Neural crest cell (in vitro differentiated cells): ENCODE measurements around the gene CMIP. TPM values are rescaled to one million over a fixed set of nuclear protein-coding genes. Genes with fewer than 3 reads are reported as not detected.
A peak's percentile ranks its signal among the peaks of the same experiment; 100 is the strongest.

Source experiments
- DNase-seq: peaks from one replicate; pipeline ENCODE4 v3.0.0; 2021; ENCODE audit warnings: low read depth, mixed read lengths, low spot score
- H3K27ac Mint-ChIP-seq: one replicate; pipeline ENCODE4 v1.8.0; 2021; ENCODE audit warnings: mild to moderate bottlenecking, mixed read lengths; ENCODE audit not compliant: unreplicated experiment
- H3K27me3 Mint-ChIP-seq: 2 replicates; pipeline ENCODE4 v1.8.0; 2021; ENCODE audit warnings: low read depth, mild to moderate bottlenecking, mixed read lengths
- H3K36me3 Mint-ChIP-seq: 2 replicates; pipeline ENCODE4 v1.8.0; 2021; ENCODE audit warnings: low read depth, mild to moderate bottlenecking, mixed read lengths
- H3K4me1 Mint-ChIP-seq: 2 replicates; pipeline ENCODE4 v1.8.0; 2021; ENCODE audit warnings: mixed read lengths
- H3K4me3 Mint-ChIP-seq: one replicate; pipeline ENCODE4 v1.8.0; 2021; ENCODE audit warnings: mild to moderate bottlenecking, mixed read lengths
- H3K9me3 Mint-ChIP-seq: 2 replicates; pipeline ENCODE4 v1.8.0; 2021; ENCODE audit warnings: mixed read lengths
- total RNA-seq: library from RNA; stranded (reverse); gene quantifications from 2 replicates; pipeline ENCODE4 v1.2.1, GENCODE V29; 2021
- TF ChIP-seq, protein P1 (sequence below): fragments of 200-600 bp; sonication (generic); conservative IDR thresholded peaks from 2 replicates; pipeline ENCODE4 v1.5.0; 2021; ENCODE audit warnings: antibody characterized with exemption, mild to moderate bottlenecking

CMIP gene
- total RNA-seq, 1 donor from 2014 or later, result 41.2 TPM

DNA sequence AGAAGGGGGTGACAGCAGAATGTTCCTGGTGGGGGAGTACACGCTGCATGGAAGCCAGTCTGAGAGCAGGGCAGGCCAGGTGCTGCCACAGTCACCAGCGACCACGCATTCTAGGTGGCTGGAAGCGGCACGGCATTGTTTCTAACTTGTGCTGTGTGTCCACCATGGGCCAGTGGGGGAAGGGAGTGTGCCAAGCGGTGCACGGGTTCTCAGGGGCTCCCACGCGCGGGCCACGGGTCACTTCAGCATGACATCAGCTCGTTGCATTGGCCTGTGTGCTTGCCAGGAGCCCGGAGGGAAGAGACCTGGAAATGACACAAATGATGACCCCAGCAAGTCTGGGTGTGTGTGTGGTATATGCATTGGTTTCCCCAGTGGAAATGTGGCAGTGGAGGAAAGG is 169.6 kb downstream of the CMIP start:
- TF ChIP-seq, protein P1, sequence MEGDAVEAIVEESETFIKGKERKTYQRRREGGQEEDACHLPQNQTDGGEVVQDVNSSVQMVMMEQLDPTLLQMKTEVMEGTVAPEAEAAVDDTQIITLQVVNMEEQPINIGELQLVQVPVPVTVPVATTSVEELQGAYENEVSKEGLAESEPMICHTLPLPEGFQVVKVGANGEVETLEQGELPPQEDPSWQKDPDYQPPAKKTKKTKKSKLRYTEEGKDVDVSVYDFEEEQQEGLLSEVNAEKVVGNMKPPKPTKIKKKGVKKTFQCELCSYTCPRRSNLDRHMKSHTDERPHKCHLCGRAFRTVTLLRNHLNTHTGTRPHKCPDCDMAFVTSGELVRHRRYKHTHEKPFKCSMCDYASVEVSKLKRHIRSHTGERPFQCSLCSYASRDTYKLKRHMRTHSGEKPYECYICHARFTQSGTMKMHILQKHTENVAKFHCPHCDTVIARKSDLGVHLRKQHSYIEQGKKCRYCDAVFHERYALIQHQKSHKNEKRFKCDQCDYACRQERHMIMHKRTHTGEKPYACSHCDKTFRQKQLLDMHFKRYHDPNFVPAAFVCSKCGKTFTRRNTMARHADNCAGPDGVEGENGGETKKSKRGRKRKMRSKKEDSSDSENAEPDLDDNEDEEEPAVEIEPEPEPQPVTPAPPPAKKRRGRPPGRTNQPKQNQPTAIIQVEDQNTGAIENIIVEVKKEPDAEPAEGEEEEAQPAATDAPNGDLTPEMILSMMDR, result no peak
- H3K4me3 Mint-ChIP-seq, result no peak overlapping the region
- H3K4me1 Mint-ChIP-seq, result peaks cover 38% of the 10 kb centered on the region
- H3K27ac Mint-ChIP-seq, result no peak overlapping the region
- H3K27me3 Mint-ChIP-seq, result no peaks in the 10 kb centered on the region
- peaks cover 16% of the 10 kb centered on the region for H3K36me3 Mint-ChIP-seq
- no peaks in the 10 kb centered on the region for H3K9me3 Mint-ChIP-seq
- no peak for DNase-seq

DNA sequence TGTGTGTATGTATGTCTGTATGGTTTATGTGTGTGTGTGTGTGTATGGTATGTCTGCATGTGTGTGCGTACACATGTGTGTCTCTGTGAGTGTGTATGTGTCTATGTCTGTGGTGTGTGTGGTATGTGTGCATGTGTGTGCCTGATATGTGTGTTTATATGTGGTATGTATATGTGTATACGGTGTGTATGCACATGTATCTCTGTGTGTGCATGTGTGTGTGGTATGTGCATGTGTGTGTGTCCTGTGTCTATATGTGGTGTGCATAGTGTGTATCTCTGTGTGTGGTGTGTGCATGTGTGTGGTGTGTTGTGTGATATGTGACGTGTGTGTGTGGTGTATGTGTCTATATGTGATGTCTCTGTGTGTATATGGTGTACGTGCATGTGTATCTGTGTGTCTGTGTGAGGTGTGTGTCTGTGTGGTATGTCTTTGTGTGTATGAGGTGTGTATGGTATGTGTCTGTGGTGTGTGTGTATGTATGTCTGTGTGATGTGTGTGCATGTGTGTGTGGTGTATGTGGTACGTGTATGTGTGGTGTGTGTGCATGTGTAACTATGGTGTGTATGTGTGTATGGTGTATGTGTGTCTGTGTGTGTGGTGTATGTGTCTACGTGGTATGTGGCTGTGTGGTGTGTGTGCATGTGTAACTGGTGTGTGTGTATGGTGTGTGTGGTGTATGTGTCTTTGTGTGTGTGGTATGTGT is 170.2 kb downstream of the CMIP start:
- Mint-ChIP-seq H3K27ac (no peak overlapping the region), H3K4me3 (no peak overlapping the region), H3K36me3 (peaks cover 16% of the 10 kb centered on the region), H3K4me1 (peaks cover 32% of the 10 kb centered on the region), H3K27me3 (no peaks in the 10 kb centered on the region), H3K9me3 (no peaks in the 10 kb centered on the region)
- no peak for DNase-seq
- TF ChIP-seq, protein P1, result no peak

DNA sequence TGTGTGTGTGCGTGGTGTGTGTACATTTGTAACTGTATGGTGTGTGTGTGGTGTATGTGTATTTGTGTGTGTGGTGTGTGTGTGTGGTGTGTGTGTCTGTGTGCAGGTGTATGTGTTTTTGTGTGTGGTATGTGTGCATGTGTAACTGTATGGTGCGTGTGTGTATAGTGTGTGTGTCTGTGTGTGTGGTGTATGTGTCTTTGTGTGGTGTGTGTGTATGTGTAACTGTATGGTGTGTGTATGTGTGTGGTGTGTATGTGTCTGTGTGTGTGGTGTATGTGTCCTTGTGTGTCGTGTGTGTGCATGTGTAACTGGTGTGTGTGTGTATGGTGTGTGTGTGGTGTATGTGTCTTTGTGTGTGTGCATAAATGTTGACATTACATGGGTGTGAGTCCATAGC is 170.8 kb downstream of the CMIP start:
- TF ChIP-seq, protein P1, result no peak
- no peak for DNase-seq
- no peaks in the 10 kb centered on the region for H3K27me3 Mint-ChIP-seq
- no peaks in the 10 kb centered on the region for H3K9me3 Mint-ChIP-seq
- H3K36me3 Mint-ChIP-seq, result peaks cover 16% of the 10 kb centered on the region
- H3K4me1 Mint-ChIP-seq, result peaks cover 31% of the 10 kb centered on the region
- H3K4me3 Mint-ChIP-seq, result no peak overlapping the region
- no peak overlapping the region for H3K27ac Mint-ChIP-seq

DNA sequence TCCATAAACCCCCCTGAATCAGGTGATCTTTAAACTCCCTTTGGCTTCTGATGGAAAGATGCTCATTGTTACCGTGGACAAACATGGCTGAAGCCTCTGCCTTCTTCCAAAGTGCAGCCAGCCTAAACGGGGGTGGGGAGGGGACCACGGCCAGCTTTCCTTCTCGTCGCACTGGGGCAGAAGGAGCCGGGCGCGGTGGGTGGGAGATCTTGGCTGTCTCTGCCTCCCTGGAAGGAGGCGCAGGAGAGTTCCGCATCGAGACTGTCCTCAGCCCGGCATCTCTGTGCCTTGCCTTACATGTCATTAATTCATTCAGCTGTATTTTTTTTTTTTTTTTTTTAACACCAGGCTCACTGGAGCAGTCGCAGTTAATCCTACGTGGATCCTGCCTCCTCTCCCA is 171.2 kb downstream of the CMIP start:
- H3K27ac Mint-ChIP-seq, result no peak overlapping the region
- DNase-seq, result no peak
- TF ChIP-seq, protein P1, result no peak
- no peak overlapping the region for H3K4me3 Mint-ChIP-seq
- peaks cover 26% of the 10 kb centered on the region for H3K4me1 Mint-ChIP-seq
- H3K27me3 Mint-ChIP-seq, result no peaks in the 10 kb centered on the region
- no peaks in the 10 kb centered on the region for H3K9me3 Mint-ChIP-seq
- H3K36me3 Mint-ChIP-seq, result peaks cover 16% of the 10 kb centered on the region

DNA sequence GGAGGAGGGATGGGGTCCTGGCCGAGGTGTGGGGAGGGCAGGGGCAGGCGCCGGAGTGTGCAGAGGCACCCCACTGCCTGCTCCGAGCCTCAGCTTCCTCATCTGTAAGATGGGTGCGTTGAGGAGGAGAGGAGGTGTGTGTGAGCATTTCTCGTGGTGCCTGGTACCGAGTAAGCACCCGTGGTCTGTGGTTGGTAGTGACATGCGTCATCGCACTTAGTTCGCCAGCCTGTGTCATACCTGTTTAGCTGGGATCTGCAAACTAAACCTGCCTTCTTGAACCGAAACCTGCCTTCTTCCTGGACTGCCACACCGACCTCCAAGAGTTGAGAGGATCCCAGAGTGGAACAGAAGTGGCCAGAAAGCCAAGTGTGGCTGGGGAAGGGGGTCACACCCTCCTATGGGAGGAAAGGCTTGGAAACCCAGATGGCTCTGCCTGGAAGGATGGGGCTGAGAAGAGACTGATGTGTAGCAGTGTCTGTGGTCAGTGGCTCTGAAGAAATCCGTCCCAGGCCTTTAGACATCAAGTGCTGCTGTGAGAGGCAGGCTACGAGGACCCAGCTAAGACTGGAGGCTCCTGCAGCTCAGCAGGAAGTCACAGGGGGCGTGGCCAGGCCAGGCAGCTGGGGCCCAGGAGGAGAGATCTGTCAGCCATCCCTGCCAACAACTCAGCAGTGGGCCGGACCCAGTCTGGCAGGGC is 171.9 kb downstream of the CMIP start:
- DNase-seq, result no peak
- Mint-ChIP-seq H3K27me3 (no peaks in the 10 kb centered on the region), H3K27ac (peak overlapping the region; percentile 17), H3K4me1 (peaks cover 20% of the 10 kb centered on the region), H3K9me3 (no peaks in the 10 kb centered on the region), H3K4me3 (no peak overlapping the region), H3K36me3 (peaks cover 16% of the 10 kb centered on the region)
- TF ChIP-seq, protein P1, result no peak
